ENCODE results near the gene NDUFB10. TPM values are rescaled to one million over a fixed set of nuclear protein-coding genes. Genes with fewer than 3 reads are reported as not detected.

Gene NDUFB10
- total RNA-seq, 6 experiments from 2014 or later = 68.7 to 210 (median 81.2) TPM

DNA sequence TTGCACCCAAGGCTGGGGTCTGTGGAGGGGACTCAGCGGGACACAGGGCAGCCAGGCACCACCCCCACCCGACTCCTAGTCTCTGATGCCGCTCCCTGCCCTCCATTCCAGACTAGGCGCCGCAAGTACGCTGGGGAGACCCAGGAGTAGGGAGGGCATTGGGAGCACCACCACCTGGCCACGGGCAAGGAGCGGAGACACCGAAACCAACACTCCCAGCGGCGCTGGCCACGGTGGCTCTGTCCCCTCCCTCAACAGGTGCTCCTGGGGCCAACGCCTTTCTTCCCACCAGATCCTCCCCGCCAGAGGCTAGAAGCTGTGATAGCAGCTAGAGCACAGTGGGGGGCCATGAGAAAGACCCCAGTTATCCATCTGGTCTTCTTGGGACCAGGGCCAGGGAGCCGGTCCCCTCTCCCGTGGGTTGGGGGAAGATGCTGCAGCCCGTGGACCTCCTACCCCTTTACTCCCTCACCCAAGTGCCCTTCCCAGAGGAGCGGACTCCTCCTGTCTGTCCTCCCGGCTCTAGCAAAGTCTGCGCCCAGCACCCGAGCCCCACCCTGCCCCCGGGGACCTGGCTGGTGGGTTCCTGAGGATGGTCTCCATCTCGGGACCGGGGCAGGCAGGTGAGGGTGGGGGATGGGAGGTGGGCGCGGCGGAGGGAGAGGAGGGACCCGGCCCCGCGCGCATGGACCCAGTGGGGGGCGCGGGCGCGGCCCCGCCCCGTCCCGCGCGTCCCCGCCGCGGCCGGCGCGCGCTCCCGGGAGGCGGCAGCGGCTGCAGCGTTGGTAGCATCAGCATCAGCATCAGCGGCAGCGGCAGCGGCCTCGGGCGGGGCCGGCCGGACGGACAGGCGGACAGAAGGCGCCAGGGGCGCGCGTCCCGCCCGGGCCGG lies 30.1 kb downstream of the NDUFB10 start, which contains the start of gene SYNGR3:
SYNGR3 (plus strand) TSS at position 762 of the 892 bp plus-strand sequence. CDS start 133 bp downstream, outside the sequence.
- Histone ChIP-seq H3K4me3 (no peak within 1 kb of the TSS), H3K36me3 (peaks cover 0 to 13% (median 0%) of the 10 kb centered on the region in 4 donors), H3K27me3 (peaks cover 0 to 7% of the 10 kb centered on the region in 2 donors), H3K9me3 (no peaks in the 10 kb centered on the region), H3K4me1 (peaks cover 0 to 25% (median 8%) of the 10 kb centered on the region in 4 donors), H3K27ac (no peak within 1 kb of the TSS)
- intact Hi-C loops (cut with DNase I) = no loop called here
- DNase-seq = peak in 1 of 3 donors; percentile 26
- ATAC-seq = no peak
- TF ChIP-seq, protein P1, sequence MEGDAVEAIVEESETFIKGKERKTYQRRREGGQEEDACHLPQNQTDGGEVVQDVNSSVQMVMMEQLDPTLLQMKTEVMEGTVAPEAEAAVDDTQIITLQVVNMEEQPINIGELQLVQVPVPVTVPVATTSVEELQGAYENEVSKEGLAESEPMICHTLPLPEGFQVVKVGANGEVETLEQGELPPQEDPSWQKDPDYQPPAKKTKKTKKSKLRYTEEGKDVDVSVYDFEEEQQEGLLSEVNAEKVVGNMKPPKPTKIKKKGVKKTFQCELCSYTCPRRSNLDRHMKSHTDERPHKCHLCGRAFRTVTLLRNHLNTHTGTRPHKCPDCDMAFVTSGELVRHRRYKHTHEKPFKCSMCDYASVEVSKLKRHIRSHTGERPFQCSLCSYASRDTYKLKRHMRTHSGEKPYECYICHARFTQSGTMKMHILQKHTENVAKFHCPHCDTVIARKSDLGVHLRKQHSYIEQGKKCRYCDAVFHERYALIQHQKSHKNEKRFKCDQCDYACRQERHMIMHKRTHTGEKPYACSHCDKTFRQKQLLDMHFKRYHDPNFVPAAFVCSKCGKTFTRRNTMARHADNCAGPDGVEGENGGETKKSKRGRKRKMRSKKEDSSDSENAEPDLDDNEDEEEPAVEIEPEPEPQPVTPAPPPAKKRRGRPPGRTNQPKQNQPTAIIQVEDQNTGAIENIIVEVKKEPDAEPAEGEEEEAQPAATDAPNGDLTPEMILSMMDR (IDR thresholded peaks at IDR 0.05) = no peak
- TF ChIP-seq POLR2A (IDR thresholded peaks at IDR 0.05) = no peak
- WGBS (ENCODE audit: insufficient coverage, low coverage, low lambda C conversion rate, missing lambda C conversion rate) = 8% methylated on average over 8 of the region's 67 CpGs

DNA sequence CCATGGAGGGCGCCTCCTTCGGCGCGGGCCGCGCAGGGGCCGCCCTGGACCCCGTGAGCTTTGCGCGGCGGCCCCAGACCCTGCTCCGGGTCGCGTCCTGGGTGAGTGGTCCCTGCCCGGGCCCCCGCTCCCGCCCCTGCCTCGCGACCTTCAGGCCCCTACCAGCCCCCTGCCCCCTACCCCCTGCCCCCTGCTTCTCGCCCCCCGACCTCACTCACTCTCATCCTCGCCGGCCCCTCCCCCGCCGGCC lies 30.7 kb downstream of the NDUFB10 start:
- WGBS (ENCODE audit: insufficient coverage, low coverage, low lambda C conversion rate, missing lambda C conversion rate) = no CpG with 5 or more reads among the region's 25 CpGs
- intact Hi-C loops (cut with DNase I) = no loop called here
- peaks cover 0 to 13% (median 0%) of the 10 kb centered on the region in 4 donors for H3K36me3 ChIP-seq
- H3K27ac ChIP-seq = no peak overlapping the region
- TF ChIP-seq, protein P1 (IDR thresholded peaks at IDR 0.05) = no peak
- no peak for TF ChIP-seq POLR2A (IDR thresholded peaks at IDR 0.05)
- no peak overlapping the region for H3K4me3 ChIP-seq
- H3K27me3 ChIP-seq = peaks cover 0 to 7% of the 10 kb centered on the region in 2 donors
- peaks cover 0 to 20% (median 5%) of the 10 kb centered on the region in 4 donors for H3K4me1 ChIP-seq
- no peak for ATAC-seq
- no peaks in the 10 kb centered on the region for H3K9me3 ChIP-seq
- DNase-seq = no peak

- H3K36me3 ChIP-seq = peaks cover 0 to 10% (median 0%) of the 10 kb centered on the region in 4 donors
- intact Hi-C loops (cut with DNase I) = no loop called here
- DNase-seq (peak in 1 of 3 donors; percentile 55), ATAC-seq (no peak)
- no peak for TF ChIP-seq POLR2A (IDR thresholded peaks at IDR 0.05)
- TF ChIP-seq, protein P1 (IDR thresholded peaks at IDR 0.05) = no peak
- peaks cover 0 to 7% of the 10 kb centered on the region in 2 donors for H3K27me3 ChIP-seq
- H3K4me1 ChIP-seq = peaks cover 0 to 18% (median 3%) of the 10 kb centered on the region in 4 donors
- H3K9me3 ChIP-seq = no peaks in the 10 kb centered on the region
- H3K27ac ChIP-seq = no peak overlapping the region
- WGBS (ENCODE audit: insufficient coverage, low coverage, low lambda C conversion rate, missing lambda C conversion rate) = 4% methylated on average over 5 of the region's 50 CpGs
- no peak overlapping the region for H3K4me3 ChIP-seq
Observed at GRCh38 chr16:1990351-1991134, 31.2 kb downstream of the NDUFB10 start.

DNA sequence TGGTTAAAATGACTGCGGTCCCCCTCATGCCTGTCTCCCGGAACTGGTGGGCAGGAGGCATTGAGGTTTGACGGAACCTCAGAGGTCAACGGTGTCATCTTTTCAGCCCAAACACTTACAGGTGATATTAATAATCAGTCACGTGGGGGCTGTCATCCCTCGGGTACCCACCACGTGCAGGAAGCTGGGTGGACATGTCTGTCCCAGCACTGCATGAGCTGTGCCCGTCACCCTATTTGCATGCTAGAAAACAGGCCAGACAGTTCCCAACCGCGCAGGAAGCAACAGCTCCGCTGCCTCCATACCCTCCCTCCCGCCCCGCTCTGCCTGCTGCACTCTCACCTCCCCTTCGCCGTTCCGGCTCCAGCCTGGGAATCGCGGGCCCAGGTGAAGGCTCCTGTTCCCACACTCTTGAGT lies 31.8 kb downstream of the NDUFB10 start:
- Histone ChIP-seq H3K27me3 (peaks cover 0 to 7% of the 10 kb centered on the region in 2 donors), H3K9me3 (no peaks in the 10 kb centered on the region), H3K36me3 (peaks cover 0 to 4% (median 0%) of the 10 kb centered on the region in 4 donors), H3K4me3 (no peak overlapping the region), H3K4me1 (peaks cover 0 to 18% (median 3%) of the 10 kb centered on the region in 4 donors), H3K27ac (no peak overlapping the region)
- no peak for ATAC-seq
- intact Hi-C loops (cut with DNase I) = no loop called here
- 8% methylated on average over 4 of the region's 18 CpGs for WGBS (ENCODE audit: insufficient coverage, low coverage, low lambda C conversion rate, missing lambda C conversion rate)
- DNase-seq = peak in 1 of 3 donors; percentile 31
- TF ChIP-seq, protein P1 (IDR thresholded peaks at IDR 0.05) = no peak
- no peak for TF ChIP-seq POLR2A (IDR thresholded peaks at IDR 0.05)

Data from right lobe of liver (tissue), 6 donors.